ENCODE results near the gene PTPRN2.

The PTPRN2 gene

DNA sequence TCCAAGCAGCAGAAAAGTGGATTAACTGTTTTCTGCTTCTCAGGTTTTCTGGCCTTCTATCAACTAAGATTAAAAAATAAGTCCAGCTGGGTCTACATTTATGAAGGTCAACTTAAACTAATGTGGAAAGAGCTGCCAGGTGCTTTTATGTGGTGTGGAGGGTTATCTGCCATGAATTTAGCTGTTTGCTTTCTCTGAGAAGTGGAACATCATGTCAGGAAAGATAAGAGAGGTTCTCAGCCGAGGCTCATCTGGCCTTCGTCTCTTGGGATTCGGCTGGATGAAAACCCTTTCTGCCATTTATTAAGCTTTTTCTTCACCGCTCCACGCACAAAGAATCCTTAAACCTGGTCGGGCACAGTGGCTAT lies 5.5 kb downstream of the PTPRN2 start:
- Mint-ChIP-seq H3K4me1 (peaks cover 9% of the 10 kb centered on the region), H3K27ac (ENCODE audit: low read depth) (no peak overlapping the region), H3K27me3 (peaks cover 62% of the 10 kb centered on the region), H3K36me3 (ENCODE audit: insufficient read depth) (peaks cover 2% of the 10 kb centered on the region), H3K4me3 (no peak overlapping the region), H3K9me3 (peaks cover 4% of the 10 kb centered on the region)
- no peak for ATAC-seq (replicated peaks; ENCODE audit: extremely low read depth, poor library complexity, severe bottlenecking)
- no peak for DNase-seq (ENCODE audit: low spot score in 2 of 2)

DNA sequence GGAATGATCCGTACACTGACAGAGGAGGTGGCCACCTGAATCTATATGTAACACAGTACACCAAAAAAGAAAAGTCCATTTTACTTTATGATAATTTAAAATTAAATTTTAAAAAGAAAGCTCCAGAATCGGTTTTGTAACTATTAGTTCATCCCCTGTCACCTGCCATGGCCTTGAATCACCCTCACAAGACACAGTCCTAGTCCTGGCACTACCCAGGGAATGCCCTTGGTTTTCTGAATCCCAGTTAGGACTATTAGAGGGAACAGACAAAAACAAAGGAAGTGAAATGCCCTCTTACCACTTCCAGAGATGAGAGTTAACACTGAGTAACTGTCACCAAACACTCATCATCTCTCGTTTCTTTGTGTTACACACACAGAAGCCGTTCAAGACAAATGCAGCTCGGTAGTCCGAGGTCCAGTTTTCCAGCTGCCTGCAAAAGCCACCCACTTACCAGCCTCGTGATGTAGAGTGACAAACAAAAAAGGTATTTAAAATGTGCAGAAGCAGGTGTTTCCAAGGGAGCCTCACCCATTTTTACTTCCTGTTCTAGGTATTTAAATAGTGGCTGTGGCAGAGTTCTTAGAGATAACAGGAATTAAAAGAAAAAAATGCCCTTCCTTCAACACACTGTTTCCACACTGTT lies 6.1 kb downstream of the PTPRN2 start:
- no peak for ATAC-seq (replicated peaks; ENCODE audit: extremely low read depth, poor library complexity, severe bottlenecking)
- Mint-ChIP-seq H3K36me3 (ENCODE audit: insufficient read depth) (peaks cover 2% of the 10 kb centered on the region), H3K9me3 (peaks cover 4% of the 10 kb centered on the region)

DNA sequence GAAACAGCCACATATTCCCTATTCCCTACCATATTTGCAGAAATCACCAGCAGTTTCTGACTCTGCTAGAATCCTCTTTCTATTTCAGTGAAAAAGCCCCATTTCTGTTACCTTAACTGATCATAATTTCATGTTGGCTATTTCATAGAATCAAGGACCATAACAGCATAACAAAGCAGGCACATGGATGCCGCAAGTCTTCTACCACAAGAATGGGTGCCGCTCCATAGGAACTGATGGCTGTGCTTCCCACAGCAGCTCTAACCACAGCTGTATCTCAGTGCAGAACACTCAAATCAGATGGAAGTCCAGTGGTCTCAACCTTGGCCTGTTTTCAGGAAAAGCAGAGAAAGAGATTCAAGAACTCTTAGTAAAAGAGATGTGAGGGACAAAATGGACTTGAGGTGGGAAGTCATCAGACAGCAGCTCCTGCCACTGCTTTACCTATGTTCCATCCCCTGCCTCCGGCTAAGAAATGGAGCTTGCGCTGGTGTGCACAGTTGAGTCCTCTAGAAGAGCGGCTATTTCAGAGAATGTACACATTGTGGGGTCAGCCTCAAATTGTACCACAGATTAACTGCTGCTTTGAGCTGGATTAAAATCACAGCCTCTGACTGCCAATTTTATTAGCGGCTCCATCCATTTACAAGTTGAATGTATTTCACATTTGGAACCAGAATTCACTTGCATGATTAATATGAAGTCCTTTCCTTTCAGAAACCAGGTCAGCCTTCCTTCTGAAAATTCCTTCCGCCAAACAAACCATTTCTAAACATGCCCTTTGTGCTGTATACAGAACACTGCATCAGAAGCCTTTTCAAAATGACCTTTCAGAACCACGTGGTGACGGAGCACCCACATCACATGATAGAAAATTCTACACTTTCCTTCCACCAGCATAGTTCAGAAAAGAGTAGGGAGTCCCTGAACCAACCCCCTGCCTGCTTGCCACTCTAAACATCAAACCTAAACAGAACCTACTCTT lies 7.7 kb downstream of the PTPRN2 start:
- Mint-ChIP-seq H3K9me3 (peaks cover 4% of the 10 kb centered on the region), H3K4me3 (no peak overlapping the region), H3K36me3 (ENCODE audit: insufficient read depth) (no peaks in the 10 kb centered on the region), H3K4me1 (no peaks in the 10 kb centered on the region), H3K27me3 (peaks cover 46% of the 10 kb centered on the region), H3K27ac (ENCODE audit: low read depth) (no peak overlapping the region)
- no peak for ATAC-seq (replicated peaks; ENCODE audit: extremely low read depth, poor library complexity, severe bottlenecking)
- DNase-seq (ENCODE audit: low spot score in 2 of 2): no peak

More for the DNA sequence above, 6.1 kb downstream of the PTPRN2 start:
- H3K27ac Mint-ChIP-seq (ENCODE audit: low read depth): no peak overlapping the region
- H3K4me1 Mint-ChIP-seq: peaks cover 9% of the 10 kb centered on the region
- H3K27me3 Mint-ChIP-seq: peaks cover 62% of the 10 kb centered on the region
- no peak overlapping the region for H3K4me3 Mint-ChIP-seq
- DNase-seq (ENCODE audit: low spot score in 2 of 2): no peak

DNA sequence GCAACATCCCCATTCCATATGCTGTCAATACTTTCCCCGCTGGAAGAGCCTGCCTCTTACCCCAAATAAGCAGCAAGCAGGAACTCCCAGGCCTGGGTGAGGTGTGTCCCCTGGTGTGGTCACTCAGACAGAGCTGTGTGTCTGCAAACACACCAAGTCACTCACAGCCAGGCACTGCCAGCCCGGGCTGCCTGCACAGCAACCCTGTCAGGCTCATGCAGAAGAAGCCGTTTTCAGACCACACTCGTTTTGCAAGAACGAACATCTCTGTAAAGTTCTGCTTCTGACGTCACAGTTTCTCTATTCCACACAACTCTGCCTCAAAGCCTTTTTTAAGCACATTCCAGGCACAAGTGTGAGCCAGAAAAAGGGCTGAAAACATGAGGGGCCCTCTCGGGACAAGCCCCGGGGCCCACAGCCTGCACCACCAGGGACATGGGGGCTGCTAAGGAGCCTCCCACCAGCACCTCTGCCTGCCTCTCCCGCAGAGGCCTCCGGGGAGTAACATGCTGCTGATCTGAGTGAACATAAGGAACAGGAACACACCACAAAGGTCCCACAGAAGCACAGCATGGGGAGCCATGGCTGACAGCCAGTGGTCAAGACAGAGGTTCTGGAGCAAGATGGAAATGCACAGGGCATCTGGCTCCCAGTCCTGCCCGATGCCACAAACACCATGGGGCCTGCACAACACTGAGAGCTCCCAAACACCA lies 11.4 kb downstream of the PTPRN2 start:
- H3K27me3 Mint-ChIP-seq: peaks cover 23% of the 10 kb centered on the region
- peaks cover 4% of the 10 kb centered on the region for H3K9me3 Mint-ChIP-seq
- no peak overlapping the region for H3K4me3 Mint-ChIP-seq
- H3K36me3 Mint-ChIP-seq (ENCODE audit: insufficient read depth): no peaks in the 10 kb centered on the region
- DNase-seq (ENCODE audit: low spot score in 2 of 2) (no peak), ATAC-seq (replicated peaks; ENCODE audit: extremely low read depth, poor library complexity, severe bottlenecking) (no peak)
- no peak overlapping the region for H3K27ac Mint-ChIP-seq (ENCODE audit: low read depth)
- H3K4me1 Mint-ChIP-seq: no peaks in the 10 kb centered on the region

DNA sequence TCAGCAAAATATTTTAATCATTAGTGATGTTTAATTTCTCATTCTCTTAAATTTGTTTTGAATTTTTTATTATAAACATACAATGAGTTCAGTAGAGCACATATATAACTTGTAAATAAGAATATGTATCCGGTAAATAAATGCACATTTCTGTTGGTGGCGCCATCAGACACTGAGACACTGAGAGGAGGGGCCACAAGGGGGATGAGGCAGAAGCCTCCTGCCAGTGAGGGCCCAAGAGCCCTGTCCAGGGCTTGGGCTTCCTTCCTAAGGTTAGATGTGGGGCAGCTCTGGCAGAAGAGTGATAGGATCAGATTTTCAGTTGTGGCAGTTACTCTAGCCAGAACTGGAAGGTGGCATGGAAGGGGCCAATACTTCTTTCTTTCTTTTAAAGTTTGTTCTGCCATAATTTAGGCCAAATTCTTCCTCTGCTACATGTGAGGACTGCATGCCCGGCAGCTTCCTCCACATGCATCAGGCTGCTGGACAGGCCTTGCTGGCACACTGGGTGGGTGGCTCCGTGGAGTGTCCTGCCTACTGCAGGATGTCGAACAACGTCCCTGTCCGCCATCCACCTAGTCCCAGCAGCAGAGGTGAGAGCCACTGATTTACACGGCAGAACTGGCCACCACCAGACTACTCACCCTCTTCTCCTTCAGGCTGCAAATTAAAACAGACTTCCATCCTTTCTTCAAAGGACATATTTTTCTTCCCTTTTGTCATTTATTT lies 13.2 kb downstream of the PTPRN2 start:
- Mint-ChIP-seq H3K4me3 (no peak overlapping the region), H3K4me1 (no peaks in the 10 kb centered on the region), H3K36me3 (ENCODE audit: insufficient read depth) (no peaks in the 10 kb centered on the region), H3K27me3 (peaks cover 21% of the 10 kb centered on the region), H3K9me3 (peaks cover under 1% of the 10 kb centered on the region), H3K27ac (ENCODE audit: low read depth) (no peak overlapping the region)
- DNase-seq (ENCODE audit: low spot score in 2 of 2) (no peak), ATAC-seq (replicated peaks; ENCODE audit: extremely low read depth, poor library complexity, severe bottlenecking) (no peak)

DNA sequence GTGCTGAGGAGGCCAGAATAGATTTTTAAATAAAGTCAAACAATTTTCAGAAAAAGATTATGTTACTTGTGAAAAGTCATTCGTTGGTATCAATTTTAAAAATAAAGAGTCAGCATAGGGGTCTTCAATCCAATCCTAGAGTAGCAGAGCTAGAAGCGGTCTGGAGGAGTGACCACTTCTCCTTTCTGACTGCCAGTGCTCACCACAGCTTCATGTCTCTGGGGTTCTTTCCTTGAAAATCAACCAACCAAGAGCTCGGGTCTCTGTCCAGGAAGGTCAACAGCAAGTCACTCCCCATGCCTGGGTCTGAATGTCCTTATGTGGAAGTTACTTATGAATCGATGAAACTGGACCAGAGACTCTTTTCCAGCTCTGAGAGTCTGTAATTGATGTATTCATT lies 14.3 kb downstream of the PTPRN2 start:
- no peaks in the 10 kb centered on the region for H3K9me3 Mint-ChIP-seq
- ATAC-seq (replicated peaks; ENCODE audit: extremely low read depth, poor library complexity, severe bottlenecking): no peak
- no peak overlapping the region for H3K27ac Mint-ChIP-seq (ENCODE audit: low read depth)
- H3K4me3 Mint-ChIP-seq: no peak overlapping the region
- H3K4me1 Mint-ChIP-seq: no peaks in the 10 kb centered on the region
- H3K27me3 Mint-ChIP-seq: peaks cover 21% of the 10 kb centered on the region
- H3K36me3 Mint-ChIP-seq (ENCODE audit: insufficient read depth): no peaks in the 10 kb centered on the region
- DNase-seq (ENCODE audit: low spot score in 2 of 2): no peak

DNA sequence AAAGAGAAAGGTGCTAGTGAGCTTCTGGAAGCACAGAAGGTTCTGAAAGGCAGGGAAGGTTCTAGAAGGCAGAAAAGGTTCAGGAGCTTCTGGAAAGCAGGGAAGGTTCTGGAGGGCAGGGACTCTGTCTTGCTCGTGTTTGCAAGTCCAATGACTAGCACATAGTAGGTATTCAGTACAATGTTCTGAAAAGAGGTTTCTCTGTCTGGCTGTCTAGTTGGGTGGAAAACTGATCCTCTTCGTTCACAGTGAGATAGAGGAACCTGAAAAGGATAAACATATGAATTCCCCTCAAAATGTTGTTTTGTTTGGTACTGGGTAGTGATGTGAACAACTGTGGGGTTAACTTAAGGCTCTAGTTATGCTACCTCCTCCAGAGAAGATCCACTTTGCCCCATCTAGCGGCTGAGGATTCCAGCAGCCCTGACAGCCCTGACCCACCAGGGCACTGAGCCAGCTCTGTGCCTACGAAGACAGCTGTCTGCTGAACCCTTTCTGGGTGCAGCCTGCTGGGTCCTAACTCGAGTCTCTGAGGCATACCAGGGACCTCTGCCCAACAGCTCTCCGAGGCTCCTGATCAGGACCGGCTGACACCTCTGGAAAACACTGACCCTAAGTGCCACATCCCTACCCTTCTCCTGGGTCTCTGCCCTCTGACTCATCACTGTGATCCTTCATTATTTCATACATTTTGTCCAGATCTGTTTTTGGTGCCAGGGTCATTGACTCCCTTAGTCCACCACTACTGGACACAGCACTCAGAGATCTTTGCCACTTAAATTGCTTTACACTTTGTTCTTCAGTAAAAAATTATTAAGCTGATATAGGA lies 15.4 kb downstream of the PTPRN2 start:
- Mint-ChIP-seq H3K36me3 (ENCODE audit: insufficient read depth) (no peaks in the 10 kb centered on the region), H3K27ac (ENCODE audit: low read depth) (no peak overlapping the region), H3K9me3 (no peaks in the 10 kb centered on the region), H3K4me3 (no peak overlapping the region), H3K27me3 (peaks cover 21% of the 10 kb centered on the region), H3K4me1 (no peaks in the 10 kb centered on the region)
- ATAC-seq (replicated peaks; ENCODE audit: extremely low read depth, poor library complexity, severe bottlenecking): no peak
- DNase-seq (ENCODE audit: low spot score in 2 of 2): no peak

DNA sequence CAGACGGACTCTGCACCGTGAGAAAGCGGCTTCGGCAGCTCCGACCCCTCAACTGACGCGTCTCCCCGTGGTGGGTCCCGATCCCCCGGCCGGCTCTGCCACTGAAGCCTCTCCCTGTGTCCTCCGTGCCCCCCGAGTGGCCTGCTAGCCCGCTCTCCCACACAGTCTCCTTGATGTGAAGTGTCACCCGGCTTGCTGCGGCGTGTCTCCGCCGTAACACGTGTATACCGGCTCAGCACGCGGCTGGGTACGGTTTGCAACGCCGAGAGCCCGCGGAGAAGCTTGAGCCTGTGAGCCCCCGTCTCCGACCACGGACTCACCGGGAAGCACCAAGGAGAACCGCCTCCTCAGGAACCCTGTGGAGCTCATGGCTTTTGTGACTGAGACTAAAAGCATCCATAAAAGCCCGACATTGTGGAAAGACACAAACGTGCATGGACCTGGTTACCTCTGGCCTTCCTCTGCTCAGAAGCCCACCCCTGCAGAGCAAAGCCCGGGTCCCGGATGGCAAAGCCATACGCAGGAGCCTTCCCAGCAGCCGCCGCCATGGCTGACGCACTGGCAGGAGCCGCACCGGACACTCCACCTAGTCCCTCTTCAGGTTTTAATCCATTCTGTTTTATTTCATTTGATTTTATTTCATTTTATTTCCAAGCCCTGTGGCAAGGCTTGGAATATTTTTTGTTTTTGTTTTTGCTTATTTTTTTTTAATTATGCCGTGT lies 17.0 kb downstream of the PTPRN2 start:
- ATAC-seq (replicated peaks; ENCODE audit: extremely low read depth, poor library complexity, severe bottlenecking) (no peak), DNase-seq (ENCODE audit: low spot score in 2 of 2) (no peak)
- H3K9me3 Mint-ChIP-seq: no peaks in the 10 kb centered on the region
- H3K4me3 Mint-ChIP-seq: no peak overlapping the region
- no peak overlapping the region for H3K27ac Mint-ChIP-seq (ENCODE audit: low read depth)
- H3K4me1 Mint-ChIP-seq: no peaks in the 10 kb centered on the region
- H3K36me3 Mint-ChIP-seq (ENCODE audit: insufficient read depth): no peaks in the 10 kb centered on the region
- H3K27me3 Mint-ChIP-seq: peaks cover 26% of the 10 kb centered on the region

DNA sequence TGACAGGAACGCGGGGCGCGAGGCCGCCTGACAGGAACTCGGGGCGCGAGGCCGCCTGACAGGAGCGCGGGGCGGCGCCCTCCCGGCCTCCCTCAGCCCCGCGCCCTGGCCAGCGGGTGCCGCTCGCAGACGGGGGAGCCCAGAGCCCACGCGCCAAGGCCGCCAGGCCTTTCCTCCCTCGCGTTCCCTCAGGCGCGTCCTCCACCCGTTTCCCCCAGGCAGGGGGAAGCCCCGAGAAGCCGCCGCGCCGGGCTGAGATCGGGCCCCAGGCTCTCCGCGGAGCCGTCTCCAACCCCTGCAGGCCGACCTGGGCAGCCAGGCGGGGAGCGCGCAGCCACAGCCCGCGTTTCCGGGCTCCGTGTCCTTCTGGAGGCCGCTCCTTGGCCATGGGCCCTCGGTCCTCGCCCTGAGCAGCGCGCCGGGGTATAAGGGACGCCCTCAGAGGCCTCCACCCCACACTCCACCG lies 17.7 kb downstream of the PTPRN2 start:
- Mint-ChIP-seq H3K27ac (ENCODE audit: low read depth) (no peak overlapping the region), H3K4me1 (no peaks in the 10 kb centered on the region), H3K9me3 (no peaks in the 10 kb centered on the region), H3K36me3 (ENCODE audit: insufficient read depth) (peaks cover under 1% of the 10 kb centered on the region), H3K27me3 (peaks cover 33% of the 10 kb centered on the region), H3K4me3 (no peak overlapping the region)
- ATAC-seq (replicated peaks; ENCODE audit: extremely low read depth, poor library complexity, severe bottlenecking): no peak
- no peak for DNase-seq (ENCODE audit: low spot score in 2 of 2)

DNA sequence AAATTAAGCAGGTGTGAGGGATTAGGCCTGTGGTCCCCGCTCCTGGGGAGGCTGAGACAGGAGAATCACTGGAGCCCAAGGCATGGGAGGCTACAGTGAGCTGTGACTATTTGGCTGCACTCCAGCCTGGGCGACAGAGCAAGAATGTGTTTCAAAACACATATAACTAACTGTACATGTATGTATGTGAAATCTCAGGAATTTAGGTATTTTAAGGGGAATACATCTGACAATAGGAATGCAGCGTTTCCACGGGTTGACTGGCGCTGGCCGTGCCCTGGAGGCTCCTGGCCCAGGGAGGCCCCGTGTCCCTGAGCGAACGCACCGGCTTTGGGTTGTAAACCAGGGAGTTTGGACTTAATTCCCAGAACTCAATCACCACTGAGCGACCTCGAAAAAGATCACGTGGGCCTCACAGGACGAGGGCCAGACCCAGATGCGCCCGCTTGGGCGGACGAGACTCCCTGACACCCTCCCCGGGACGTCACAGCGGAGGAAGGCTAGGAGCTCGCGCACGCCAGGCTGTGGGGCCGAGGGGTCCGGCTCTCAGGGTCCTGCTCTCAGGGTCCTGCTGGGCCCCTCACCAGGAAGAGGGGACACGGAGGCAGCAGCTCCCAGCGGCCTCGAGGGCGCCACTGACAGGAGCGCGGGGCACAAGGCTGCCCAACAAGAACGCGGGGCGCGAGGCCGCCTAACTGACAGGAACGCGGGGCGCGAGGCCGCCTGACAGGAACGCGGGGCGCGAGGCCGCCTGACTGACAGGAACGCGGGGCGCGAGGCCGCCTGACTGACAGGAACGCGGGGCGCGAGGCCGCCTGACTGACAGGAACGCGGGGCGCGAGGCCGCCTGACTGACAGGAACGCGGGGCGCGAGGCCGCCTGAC lies 18.4 kb downstream of the PTPRN2 start:
- H3K4me3 Mint-ChIP-seq: no peak overlapping the region
- peaks cover 3% of the 10 kb centered on the region for H3K36me3 Mint-ChIP-seq (ENCODE audit: insufficient read depth)
- H3K27me3 Mint-ChIP-seq: peaks cover 40% of the 10 kb centered on the region

More for the DNA sequence above, 18.4 kb downstream of the PTPRN2 start:
- Mint-ChIP-seq H3K9me3 (no peaks in the 10 kb centered on the region), H3K27ac (ENCODE audit: low read depth) (no peak overlapping the region), H3K4me1 (no peaks in the 10 kb centered on the region)
- DNase-seq (ENCODE audit: low spot score in 2 of 2) (no peak), ATAC-seq (replicated peaks; ENCODE audit: extremely low read depth, poor library complexity, severe bottlenecking) (no peak)

Data from central memory CD8-positive, alpha-beta T cell (primary cell).